Loucy (cell line): ENCODE data around the gene PET100.

Experiments
- H2AFZ ChIP-seq: fragments of 200-600 bp; sonication (generic); 2 replicates; pipeline ENCODE4 v1.6.0; 2016; ENCODE audit warnings: antibody characterized with exemption, mild to moderate bottlenecking, low read length, moderate library complexity
- H3F3A ChIP-seq: fragments of 200-600 bp; 2 replicates; pipeline ENCODE4 v1.6.0; 2016; ENCODE audit warnings: antibody characterized with exemption, low read depth, mild to moderate bottlenecking
- H3K27me3 ChIP-seq: fragments of 200-600 bp; sonication (generic); 2 replicates; pipeline ENCODE4 v1.6.1; 2014; ENCODE audit warnings: low read length, mild to moderate bottlenecking; ENCODE audit not compliant: insufficient read depth, poor library complexity, severe bottlenecking
- H3K36me3 ChIP-seq: fragments of 200-600 bp; sonication (generic); 2 replicates; pipeline ENCODE4 v1.6.1; 2016; ENCODE audit warnings: low read length; ENCODE audit not compliant: insufficient read depth
- H3K4me1 ChIP-seq: fragments of 200-600 bp; sonication (generic); 2 replicates; pipeline ENCODE4 v1.5.1; 2014; ENCODE audit warnings: low read length, mild to moderate bottlenecking; ENCODE audit not compliant: insufficient read depth, poor library complexity, severe bottlenecking
- H3K4me2 ChIP-seq: fragments of 200-600 bp; sonication (generic); 2 replicates; pipeline ENCODE4 v1.6.0; 2014; ENCODE audit warnings: antibody characterized with exemption, low read length, low read depth, mild to moderate bottlenecking; ENCODE audit not compliant: poor library complexity, severe bottlenecking
- H3K4me3 ChIP-seq: fragments of 200-600 bp; sonication (generic); 2 replicates; pipeline ENCODE4 v1.5.1; 2014; ENCODE audit warnings: low read length, mild to moderate bottlenecking, mixed read lengths; ENCODE audit not compliant: poor library complexity, severe bottlenecking
- H3K79me2 ChIP-seq: fragments of 200-600 bp; sonication (generic); 2 replicates; pipeline ENCODE4 v1.6.1; 2014; ENCODE audit warnings: low read length; ENCODE audit not compliant: insufficient read depth
- H3K9ac ChIP-seq: fragments of 200-600 bp; sonication (generic); 2 replicates; pipeline ENCODE4 v1.6.0; 2014; ENCODE audit warnings: mild to moderate bottlenecking, low read depth, low read length, moderate library complexity; ENCODE audit not compliant: poor library complexity, severe bottlenecking
- H3K9me2 ChIP-seq: fragments of 200-600 bp; sonication (generic); replicated peaks from 2 replicates; pipeline ENCODE4 v1.6.1; 2016; ENCODE audit warnings: low read depth, low read length, mixed read lengths
- H3K9me3 ChIP-seq: fragments of 200-600 bp; sonication (generic); 2 replicates; pipeline ENCODE4 v1.6.1; 2014; ENCODE audit warnings: mild to moderate bottlenecking, antibody characterized with exemption, low read length, low read depth; ENCODE audit not compliant: insufficient read depth
- H4K20me1 ChIP-seq: fragments of 200-600 bp; sonication (generic); 2 replicates; pipeline ENCODE4 v1.6.0; 2014; ENCODE audit warnings: antibody characterized with exemption, low read length, mild to moderate bottlenecking; ENCODE audit not compliant: insufficient read depth, poor library complexity, severe bottlenecking
- CTCF ChIP-seq: fragments of 200-600 bp; sonication (generic); conservative IDR thresholded peaks from 2 replicates; pipeline ENCODE4 v1.5.1; 2014; ENCODE audit warnings: mild to moderate bottlenecking, antibody characterized with exemption, low read length
- EZH2phosphoT487 ChIP-seq: fragments of 200-600 bp; IDR thresholded peaks from 2 replicates; pipeline ENCODE4 v1.6.1; 2018; ENCODE audit warnings: antibody characterized with exemption, mild to moderate bottlenecking, moderate library complexity, borderline replicate concordance

PET100 gene

DNA sequence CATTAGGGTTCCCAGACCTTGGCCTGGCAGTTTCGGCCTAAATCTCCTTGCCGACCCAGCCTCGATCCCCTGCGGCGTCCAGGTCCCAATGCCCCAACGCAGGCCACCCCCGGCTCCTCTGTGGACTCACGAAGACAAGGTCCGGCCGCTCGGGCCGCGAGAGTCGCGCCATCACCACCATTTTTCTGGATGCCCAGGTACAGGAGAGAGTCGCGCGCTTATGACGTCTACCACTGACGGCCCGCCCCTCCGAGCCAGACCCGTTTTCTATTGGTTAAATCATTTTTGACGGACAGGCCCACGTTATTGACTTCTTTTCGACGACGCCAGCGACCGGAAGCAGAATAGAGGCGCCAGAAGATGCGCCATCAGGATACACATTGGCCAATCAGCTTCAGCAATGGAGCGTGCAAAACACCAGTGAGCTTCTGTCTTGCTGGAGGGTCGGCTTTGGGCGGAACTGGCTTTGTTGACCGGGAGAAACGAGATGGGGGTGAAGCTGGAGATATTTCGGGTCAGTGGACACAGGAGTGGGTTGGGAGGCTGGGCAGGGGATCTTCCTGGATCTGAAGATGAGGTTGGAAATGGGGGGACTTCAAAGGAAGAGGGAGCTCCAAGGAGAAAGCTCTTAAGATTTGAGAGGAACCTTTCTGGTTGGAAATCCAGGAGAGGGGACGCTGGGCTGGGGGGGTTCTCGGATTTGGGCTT is at the start of gene PET100, which contains the start of gene XAB2:
Gene PET100 (plus strand): TSS at position 447 of the 708 bp plus-strand sequence. CDS start 41 bp downstream, at position 488.
Gene XAB2 (minus strand): TSS at position 199 of the 708 bp plus-strand sequence. CDS start 18 bp downstream, at position 181.
- peaks cover 9% of the 10 kb centered on the region for H3K4me1 ChIP-seq
- no peak for TF ChIP-seq EZH2phosphoT487
- no peak for TF ChIP-seq CTCF
- peak within 1 kb of the TSS; percentile 92 for H3K9ac ChIP-seq
- peak within 1 kb of the TSS; percentile 71 for H2AFZ ChIP-seq
- no peaks in the 10 kb centered on the region for H3K27me3 ChIP-seq
- no peaks in the 10 kb centered on the region for H3K9me3 ChIP-seq
- H3F3A ChIP-seq: no peaks in the 10 kb centered on the region
- H3K9me2 ChIP-seq: no peaks in the 10 kb centered on the region
- H3K79me2 ChIP-seq: peaks cover 62% of the 10 kb centered on the region
- peak within 1 kb of the TSS; percentile 100 for H3K4me2 ChIP-seq
- peaks cover 3% of the 10 kb centered on the region; the same call in 1 of the 2 replicates for H3K36me3 ChIP-seq
- H4K20me1 ChIP-seq: peaks cover 19% of the 10 kb centered on the region
- H3K4me3 ChIP-seq: peak within 1 kb of the TSS; percentile 92

DNA sequence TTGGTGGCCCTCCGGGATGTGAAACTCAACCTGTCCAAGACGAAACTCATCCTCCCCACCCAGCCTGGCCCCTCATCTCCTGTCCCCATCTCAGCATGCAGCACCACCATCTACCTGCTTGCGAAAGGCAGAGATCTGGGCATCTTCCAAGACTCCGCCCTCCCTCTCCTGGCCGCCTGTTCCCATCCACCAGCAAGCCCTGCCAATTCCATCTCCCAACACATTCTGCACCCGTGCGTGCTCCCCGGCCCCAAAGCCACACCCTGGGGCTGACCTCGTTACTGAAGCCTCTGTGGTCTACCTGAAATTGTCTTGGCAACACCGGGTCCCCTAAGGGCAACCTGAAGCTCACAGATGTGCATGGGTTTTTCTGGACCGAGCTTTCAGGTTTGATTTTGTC is 47.1 kb upstream of the PET100 start:
- no peaks in the 10 kb centered on the region for H4K20me1 ChIP-seq
- no peak overlapping the region for H3K4me2 ChIP-seq
- H3F3A ChIP-seq: no peaks in the 10 kb centered on the region
- no peak for TF ChIP-seq EZH2phosphoT487
- TF ChIP-seq CTCF: no peak
- no peaks in the 10 kb centered on the region for H3K79me2 ChIP-seq
- no peaks in the 10 kb centered on the region for H3K27me3 ChIP-seq
- no peaks in the 10 kb centered on the region for H3K9me3 ChIP-seq
- H3K4me3 ChIP-seq: no peak overlapping the region
- no peaks in the 10 kb centered on the region for H3K36me3 ChIP-seq
- H2AFZ ChIP-seq: no peak overlapping the region
- H3K4me1 ChIP-seq: no peaks in the 10 kb centered on the region
- no peaks in the 10 kb centered on the region for H3K9me2 ChIP-seq
- no peak overlapping the region for H3K9ac ChIP-seq

GRCh38 chr19:7589822-7590221 is 39.8 kb upstream of the PET100 start:
- no peak overlapping the region for H3K4me3 ChIP-seq
- no peaks in the 10 kb centered on the region for H3K9me2 ChIP-seq
- H3K36me3 ChIP-seq: no peaks in the 10 kb centered on the region
- no peak overlapping the region for H2AFZ ChIP-seq
- H3K27me3 ChIP-seq: no peaks in the 10 kb centered on the region
- no peaks in the 10 kb centered on the region for H3K79me2 ChIP-seq
- no peak overlapping the region for H3K4me2 ChIP-seq
- TF ChIP-seq EZH2phosphoT487 (no peak), CTCF (no peak)
- no peaks in the 10 kb centered on the region for H4K20me1 ChIP-seq
- no peaks in the 10 kb centered on the region for H3F3A ChIP-seq
- H3K4me1 ChIP-seq: no peaks in the 10 kb centered on the region
- no peak overlapping the region for H3K9ac ChIP-seq
- no peaks in the 10 kb centered on the region for H3K9me3 ChIP-seq
